Activated CD8-positive, alpha-beta memory T cell treated with anti-CD3 and anti-CD28 coated beads for 4 hours (primary cell): ENCODE data around the gene PEX5.
A peak's percentile ranks its signal among the peaks of the same experiment; 100 is the strongest.

Source experiments
- DNase-seq, 2 donors: peaks; one replicate each; pipeline ENCODE4 v3.0.0-alpha.2; 2020; ENCODE audit warnings: low read depth in 2 of 2

Gene PEX5

DNA sequence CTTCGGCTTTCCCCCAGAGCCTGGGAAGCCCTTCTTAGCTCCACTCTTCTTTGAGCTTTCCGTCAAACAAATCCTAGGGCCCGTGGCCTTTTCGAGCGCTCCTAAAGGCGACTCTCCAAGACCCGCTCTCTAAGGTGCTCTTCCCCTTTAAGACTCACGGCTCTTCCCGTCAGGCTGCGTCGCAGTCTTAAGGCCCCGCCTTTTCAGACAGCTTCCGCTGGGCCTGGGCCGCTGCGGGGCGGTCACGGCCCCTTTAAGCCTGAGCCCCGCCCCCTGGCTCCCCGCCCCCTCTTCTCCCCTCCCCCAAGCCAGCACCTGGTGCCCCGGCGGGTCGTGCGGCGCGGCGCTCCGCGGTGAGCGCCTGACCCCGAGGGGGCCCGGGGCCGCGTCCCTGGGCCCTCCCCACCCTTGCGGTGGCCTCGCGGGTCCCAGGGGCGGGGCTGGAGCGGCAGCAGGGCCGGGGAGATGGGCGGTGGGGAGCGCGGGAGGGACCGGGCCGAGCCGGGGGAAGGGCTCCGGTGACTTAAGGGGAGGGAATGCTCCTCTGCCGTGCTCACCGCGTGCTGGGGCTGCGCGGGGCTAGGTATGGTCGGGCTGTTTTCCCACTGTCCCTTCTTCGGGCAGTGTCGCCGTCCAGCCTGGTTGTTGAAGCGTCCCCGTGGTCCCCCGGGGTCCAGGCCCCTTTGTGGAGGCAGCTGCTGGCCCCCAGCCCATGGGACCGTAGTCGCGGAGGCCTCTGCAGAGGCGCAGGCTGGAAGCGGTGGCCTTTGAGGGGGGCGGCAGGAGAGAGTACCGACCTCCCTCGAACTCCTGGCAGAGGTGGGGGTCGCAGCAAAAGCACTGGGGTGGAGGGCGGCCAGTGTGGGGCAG is at the start of gene PEX5:
Gene PEX5, plus strand, starts transcription at position 289 of the 870 bp plus-strand sequence. CDS start 692 bp downstream, outside the sequence.
- DNase-seq = peak; percentile 70 to 75

GRCh38 chr12:7141351-7142005 is 48.0 kb upstream of the PEX5 start:
- DNase-seq = no peak

GRCh38 chr12:7142056-7142644 is 47.3 kb upstream of the PEX5 start:
- DNase-seq = peak in 1 of 2 donors; percentile 11

GRCh38 chr12:7142809-7143465 is 46.5 kb upstream of the PEX5 start:
- no peak for DNase-seq

DNA sequence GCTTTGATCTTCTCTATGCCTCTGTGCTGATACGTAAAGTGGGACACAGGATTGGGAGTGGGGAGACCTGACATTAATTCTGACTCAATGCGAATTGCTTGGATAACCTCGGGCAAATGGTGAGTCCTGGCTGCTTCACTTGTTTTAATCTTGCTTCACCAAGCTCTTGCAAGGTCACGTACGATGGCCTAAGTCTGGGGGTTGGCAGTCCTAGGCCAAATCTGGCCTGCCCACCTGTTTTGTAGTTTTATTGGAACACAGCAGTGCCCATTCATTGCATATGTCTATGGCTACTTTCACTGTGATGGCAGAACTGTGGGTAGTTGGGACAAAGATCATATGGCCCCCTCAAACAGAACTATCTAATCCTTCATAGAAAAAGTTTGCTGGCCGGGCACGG is 45.9 kb upstream of the PEX5 start:
- no peak for DNase-seq

DNA sequence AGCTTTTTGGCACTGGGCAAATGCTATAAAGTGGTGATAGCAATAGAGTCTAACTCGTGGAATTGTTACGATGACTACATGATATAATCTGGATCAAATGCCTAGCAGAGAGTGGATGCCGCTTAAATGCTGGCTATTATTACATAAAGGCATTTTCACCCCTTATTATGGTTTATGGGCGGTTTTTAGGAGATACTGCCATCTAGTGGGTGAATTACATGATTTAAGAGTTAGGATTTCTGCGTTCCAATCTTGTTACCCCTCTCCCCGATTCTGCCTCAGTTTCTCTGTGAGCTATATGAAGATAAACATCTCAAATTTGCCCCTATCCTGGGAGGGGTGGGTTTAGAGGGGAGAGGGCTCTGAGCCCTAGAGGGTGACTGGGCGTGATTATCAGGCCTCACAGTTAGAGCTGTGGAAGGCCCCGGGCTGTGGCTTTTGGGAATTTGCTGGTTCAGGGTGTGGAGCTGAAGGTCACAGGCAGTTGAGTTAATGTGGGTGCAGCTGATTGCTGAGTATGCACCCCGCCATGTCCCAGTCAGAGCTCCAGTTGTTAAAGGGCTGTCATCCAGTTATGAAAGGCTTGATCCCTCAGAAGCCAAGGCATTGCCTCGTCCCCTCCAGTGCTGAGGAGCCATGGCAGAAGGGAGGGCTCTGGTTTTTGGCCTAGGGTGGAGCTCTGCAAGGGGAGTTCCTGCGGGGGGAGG is 44.9 kb upstream of the PEX5 start:
- no peak for DNase-seq

DNA sequence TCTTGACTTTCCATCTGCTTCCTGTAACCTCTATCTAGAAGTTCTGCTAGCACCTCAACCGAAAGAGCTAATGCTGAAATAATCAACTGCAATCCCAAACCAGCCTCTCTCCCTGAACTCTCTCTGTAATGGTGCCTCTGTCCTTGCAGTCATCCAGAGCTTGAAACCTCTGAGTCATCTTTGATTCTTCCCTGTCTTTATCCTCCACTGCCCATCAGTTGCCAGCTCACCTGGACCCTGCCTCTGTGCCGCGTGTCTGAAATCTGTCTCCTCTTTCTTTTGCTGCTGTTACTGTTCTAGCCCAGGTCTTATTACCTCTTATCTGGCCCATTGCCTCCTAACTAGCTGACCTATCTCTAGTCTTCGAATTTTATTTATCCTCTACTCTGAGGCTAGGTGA is 43.8 kb upstream of the PEX5 start:
- no peak for DNase-seq

DNA sequence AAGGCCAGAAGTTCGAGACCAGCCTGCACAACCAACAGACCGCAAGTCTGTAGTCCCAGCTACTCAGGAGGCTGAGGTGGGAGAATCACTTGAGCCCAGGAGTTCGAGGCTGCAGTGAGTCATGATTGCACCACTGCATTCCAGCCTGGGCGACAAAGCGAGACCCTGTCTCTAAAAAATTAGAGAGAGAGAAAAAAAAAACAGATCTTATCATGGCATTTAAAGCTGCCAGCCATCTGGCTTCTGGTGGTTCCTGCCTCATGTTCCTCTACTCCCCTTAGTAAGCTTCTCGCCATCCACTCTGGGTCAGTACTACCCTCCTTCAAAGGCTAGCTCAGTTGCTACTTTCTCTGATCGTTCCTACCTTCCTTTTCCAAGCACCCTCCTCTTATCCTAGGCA is 43.3 kb upstream of the PEX5 start:
- DNase-seq = no peak

DNA sequence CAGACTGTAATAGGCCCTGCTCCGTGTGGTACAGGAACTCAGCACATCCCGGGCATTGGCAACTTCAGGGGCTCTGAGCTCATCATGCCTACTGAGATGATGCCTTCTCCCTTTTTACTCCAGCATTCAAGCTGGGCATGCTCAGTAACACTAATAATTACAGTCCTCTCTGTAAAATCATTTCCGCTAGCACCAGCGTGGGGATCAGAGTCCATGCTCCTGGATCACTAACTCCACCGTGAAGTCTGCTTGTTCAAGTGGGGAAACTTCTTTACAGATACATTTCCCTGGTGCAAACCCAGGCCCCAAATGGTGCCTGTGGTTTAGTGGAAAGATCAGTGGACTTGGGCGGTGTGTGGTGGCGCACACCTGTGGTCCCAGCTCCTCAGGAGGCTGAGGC is 42.6 kb upstream of the PEX5 start:
- DNase-seq = no peak

- DNase-seq = no peak
These were observed 39.1 kb upstream of the PEX5 start for GRCh38 chr12:7150356-7150755.

- DNase-seq = no peak
These were observed 38.6 kb upstream of the PEX5 start for GRCh38 chr12:7150841-7151240.

DNA sequence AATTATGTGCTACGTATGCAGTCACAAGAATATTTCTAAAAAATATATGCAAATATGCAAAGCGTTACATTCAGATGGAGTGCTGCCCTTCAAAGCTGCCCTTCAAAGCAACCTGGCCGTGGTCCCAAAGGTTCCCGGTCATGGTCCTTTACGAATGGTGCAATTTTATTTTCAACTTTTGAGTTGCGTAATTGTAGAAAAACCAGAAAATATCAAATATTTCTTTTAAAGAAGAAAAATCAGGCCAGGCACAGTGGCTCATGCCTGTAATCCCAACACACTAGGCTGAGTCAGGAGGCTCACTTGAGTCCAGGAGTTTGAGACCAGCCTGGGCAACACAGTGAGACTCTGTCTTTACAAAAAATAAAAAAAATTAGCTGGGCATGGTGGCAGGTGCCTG is 38.0 kb upstream of the PEX5 start:
- DNase-seq = no peak

GRCh38 chr12:7152818-7153217 is 36.7 kb upstream of the PEX5 start:
- no peak for DNase-seq

DNA sequence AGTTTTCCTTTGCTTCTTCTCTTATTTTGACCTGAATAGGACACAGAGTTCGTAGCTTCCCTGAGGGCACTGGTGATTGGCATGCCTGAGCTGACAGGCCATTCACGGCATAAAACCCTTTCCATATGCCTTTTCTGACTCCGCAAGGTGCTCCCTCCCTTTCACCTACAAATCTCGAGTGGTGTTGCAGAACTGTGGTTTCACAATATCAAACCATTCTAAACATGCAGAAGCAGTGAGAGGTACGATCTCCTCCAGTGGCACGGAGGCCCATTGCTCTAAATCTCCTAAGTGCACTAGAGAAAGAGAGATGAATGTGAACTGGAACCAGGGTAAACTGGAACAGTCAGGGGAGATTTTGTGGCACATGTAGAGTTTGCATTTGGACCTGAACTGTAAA is 35.4 kb upstream of the PEX5 start:
- DNase-seq = no peak

GRCh38 chr12:7154901-7155470 is 34.5 kb upstream of the PEX5 start:
- no peak for DNase-seq

GRCh38 chr12:7155471-7156034 is 33.9 kb upstream of the PEX5 start:
- DNase-seq = no peak

DNA sequence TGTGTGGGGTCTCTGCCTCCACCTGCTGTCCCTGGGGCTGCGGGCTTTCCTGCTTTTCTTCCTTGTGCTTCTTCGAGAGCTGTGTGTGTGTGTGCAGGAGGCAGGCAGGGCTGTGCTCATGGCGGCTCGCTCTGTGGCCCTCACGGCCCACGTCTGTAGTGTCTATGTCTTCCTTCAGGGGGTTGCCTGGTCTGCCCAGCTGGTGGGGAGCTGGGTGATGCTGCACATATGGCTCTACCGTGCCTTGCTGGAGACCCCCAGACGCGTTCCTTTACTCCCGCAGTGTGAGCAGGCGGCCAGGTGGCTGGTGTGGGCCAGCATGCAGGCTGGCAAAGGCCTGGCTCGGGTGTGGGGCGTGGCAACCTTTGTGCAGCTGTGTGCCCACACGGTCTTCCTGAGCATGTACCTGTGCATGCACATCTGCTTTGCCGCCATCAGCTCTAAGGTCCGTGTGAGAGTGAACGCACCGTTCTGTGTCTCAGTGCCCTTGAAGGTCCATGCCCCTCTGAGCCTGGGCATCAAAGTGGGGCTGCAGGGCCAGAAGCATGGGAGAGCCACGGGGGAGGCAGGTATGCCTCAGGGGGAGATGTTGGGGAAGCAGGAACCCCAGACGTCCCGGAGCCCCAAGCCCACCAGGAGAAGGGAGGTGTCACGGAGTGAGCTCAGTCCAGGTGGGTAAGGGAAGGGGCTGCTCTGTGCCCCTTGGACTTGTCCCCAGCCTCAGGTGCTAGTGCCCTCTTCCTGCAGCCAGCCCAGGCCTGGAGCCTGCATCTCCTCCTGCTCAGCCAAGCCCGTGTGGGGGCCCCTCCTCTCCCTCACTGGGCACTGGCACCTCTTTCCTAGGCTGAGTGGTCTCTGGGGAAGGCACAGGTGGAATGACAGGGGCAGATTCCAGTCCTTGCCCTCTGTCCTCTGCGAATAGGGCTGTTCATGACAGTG is 33.0 kb upstream of the PEX5 start:
- no peak for DNase-seq

DNA sequence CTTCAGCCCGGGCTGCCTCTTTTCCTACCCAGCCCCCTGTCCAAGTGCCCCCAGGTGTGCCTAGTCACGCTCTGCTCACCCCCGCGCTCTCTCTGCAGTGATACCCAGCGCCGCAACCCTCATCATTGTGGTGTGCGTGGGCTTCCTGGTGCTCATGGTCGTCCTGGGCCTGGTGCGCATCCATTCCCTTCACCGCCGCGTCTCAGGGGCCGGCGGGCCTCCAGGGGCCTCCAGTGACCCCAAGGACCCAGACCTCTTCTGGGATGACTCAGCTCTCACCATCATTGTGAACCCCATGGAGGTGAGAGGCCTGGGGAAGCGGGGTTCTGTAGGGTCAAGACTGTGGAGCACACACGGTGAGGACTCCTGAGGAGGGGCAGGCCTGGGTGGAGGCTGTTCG is 32.1 kb upstream of the PEX5 start:
- DNase-seq = no peak

DNA sequence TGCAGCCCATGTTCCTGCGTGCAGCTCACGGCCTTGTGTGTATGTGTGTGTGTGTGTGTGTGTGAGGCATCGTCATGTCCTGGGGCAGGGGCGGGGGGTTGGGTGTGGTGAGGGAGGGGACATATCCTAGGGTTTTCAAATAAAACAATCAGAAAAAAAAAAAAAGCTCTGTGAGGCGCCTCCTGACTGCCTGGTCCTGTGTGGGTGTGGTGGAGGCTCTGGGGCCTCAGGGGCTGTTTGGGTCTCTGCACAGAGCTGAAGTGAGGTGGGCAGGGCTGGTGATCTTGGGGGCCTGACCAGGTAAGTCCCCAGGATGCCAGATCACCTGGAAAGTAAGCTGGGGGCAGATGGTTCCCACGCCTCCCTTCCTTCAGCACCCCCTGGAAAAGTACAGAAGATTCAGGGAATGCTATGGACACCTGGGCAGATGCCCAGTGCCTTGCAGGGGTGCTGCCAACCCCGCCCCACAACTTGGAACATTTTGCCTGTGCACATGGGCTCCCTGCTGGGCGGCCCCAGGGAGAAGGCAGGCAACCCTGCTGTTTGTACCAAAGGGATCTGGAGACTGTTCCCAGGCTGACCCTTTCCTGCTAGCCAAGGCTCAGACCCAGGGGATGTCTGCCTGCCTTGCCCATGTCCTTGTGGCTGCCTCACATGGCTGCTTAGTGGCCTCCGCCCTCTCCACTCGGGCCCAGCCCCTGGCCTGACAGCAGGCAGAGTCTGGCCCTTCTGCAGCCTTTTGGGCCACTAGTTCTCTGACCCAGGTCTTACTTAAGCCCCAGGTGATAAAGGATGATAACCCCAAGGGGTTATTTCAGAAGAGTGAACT is 30.5 kb upstream of the PEX5 start:
- no peak for DNase-seq
